Activated T-helper 9 cell treated with anti-CD3 and anti-CD28 coated beads, Interleukin-2, amount 50 U/mL, for 16 hours (primary cell): ENCODE measurements around the gene AAK1.

ENCODE experiments used
- DNase-seq: peaks from one replicate; pipeline ENCODE4 v3.0.0-alpha.2; 2020; ENCODE audit warnings: low read depth

Gene AAK1

GRCh38 chr2:69538249-69538648 is 105.3 kb downstream of the AAK1 start:
- no peak for DNase-seq

- DNase-seq: no peak
These were observed 107.7 kb downstream of the AAK1 start for GRCh38 chr2:69535817-69536241.

- DNase-seq: no peak
These were observed 112.4 kb downstream of the AAK1 start for GRCh38 chr2:69531186-69531585.

GRCh38 chr2:69529480-69529879 is 114.1 kb downstream of the AAK1 start:
- no peak for DNase-seq

GRCh38 chr2:69525261-69525660 is 118.3 kb downstream of the AAK1 start:
- DNase-seq: no peak

- no peak for DNase-seq
These were observed 118.7 kb downstream of the AAK1 start for GRCh38 chr2:69524799-69525198.

- no peak for DNase-seq
These were observed 121.8 kb downstream of the AAK1 start for GRCh38 chr2:69521747-69522146.

GRCh38 chr2:69518841-69519240 is 124.7 kb downstream of the AAK1 start:
- DNase-seq: no peak

- DNase-seq: no peak
These were observed 126.1 kb downstream of the AAK1 start for GRCh38 chr2:69517410-69517809.

GRCh38 chr2:69514819-69515218 is 128.7 kb downstream of the AAK1 start:
- DNase-seq: no peak

GRCh38 chr2:69514406-69514805 is 129.1 kb downstream of the AAK1 start:
- DNase-seq: no peak

GRCh38 chr2:69512446-69512845 is 131.1 kb downstream of the AAK1 start:
- DNase-seq: no peak

GRCh38 chr2:69510204-69510603 is 133.3 kb downstream of the AAK1 start:
- no peak for DNase-seq

GRCh38 chr2:69509750-69510140 is 133.8 kb downstream of the AAK1 start:
- DNase-seq: no peak

GRCh38 chr2:69509011-69509749 is 134.4 kb downstream of the AAK1 start:
- DNase-seq: no peak

GRCh38 chr2:69505710-69506109 is 137.8 kb downstream of the AAK1 start:
- no peak for DNase-seq

- DNase-seq: no peak
These were observed 142.2 kb downstream of the AAK1 start for GRCh38 chr2:69501301-69501700.

GRCh38 chr2:69499966-69500365 is 143.6 kb downstream of the AAK1 start:
- DNase-seq: no peak

GRCh38 chr2:69499242-69499641 is 144.3 kb downstream of the AAK1 start:
- no peak for DNase-seq

GRCh38 chr2:69495861-69496260 is 147.7 kb downstream of the AAK1 start:
- no peak for DNase-seq

GRCh38 chr2:69495008-69495407 is 148.5 kb downstream of the AAK1 start:
- DNase-seq: no peak

- no peak for DNase-seq
These were observed 149.4 kb downstream of the AAK1 start for GRCh38 chr2:69494126-69494525.

GRCh38 chr2:69493268-69493667 is 150.3 kb downstream of the AAK1 start:
- DNase-seq: no peak

- DNase-seq: no peak
These were observed 151.7 kb downstream of the AAK1 start for GRCh38 chr2:69491864-69492263.
